Suprapubic skin (tissue), 3 donors: Measurements from ENCODE around the gene HIVEP2.

Experiments used
- EP300 ChIP-seq: sonication (generic); formaldehyde crosslinking; IDR thresholded peaks from one replicate; pipeline ENCODE4 v1.6.1; 2017; ENCODE audit warnings: antibody characterized with exemption
- POLR2A ChIP-seq, 2 donors: fragments of 450-650 bp; IDR thresholded peaks; one replicate each; pipeline ENCODE4 v1.6.1; 2017; ENCODE audit warnings: antibody characterized with exemption in 2 of 2, mild to moderate bottlenecking in 2 of 2, moderate library complexity in 2 of 2
- TF ChIP-seq, protein P1 (sequence below), 2 donors: fragments of 200-600 bp in 1 of 2; fragments of 450-650 bp in 1 of 2; sonication (generic) in 1 of 2; IDR thresholded peaks; one replicate each; pipeline ENCODE4 v1.5.1; 2016 to 2019; ENCODE audit warnings: antibody characterized with exemption in 2 of 2, mild to moderate bottlenecking in 1 of 2, moderate library complexity in 1 of 2

DNA sequence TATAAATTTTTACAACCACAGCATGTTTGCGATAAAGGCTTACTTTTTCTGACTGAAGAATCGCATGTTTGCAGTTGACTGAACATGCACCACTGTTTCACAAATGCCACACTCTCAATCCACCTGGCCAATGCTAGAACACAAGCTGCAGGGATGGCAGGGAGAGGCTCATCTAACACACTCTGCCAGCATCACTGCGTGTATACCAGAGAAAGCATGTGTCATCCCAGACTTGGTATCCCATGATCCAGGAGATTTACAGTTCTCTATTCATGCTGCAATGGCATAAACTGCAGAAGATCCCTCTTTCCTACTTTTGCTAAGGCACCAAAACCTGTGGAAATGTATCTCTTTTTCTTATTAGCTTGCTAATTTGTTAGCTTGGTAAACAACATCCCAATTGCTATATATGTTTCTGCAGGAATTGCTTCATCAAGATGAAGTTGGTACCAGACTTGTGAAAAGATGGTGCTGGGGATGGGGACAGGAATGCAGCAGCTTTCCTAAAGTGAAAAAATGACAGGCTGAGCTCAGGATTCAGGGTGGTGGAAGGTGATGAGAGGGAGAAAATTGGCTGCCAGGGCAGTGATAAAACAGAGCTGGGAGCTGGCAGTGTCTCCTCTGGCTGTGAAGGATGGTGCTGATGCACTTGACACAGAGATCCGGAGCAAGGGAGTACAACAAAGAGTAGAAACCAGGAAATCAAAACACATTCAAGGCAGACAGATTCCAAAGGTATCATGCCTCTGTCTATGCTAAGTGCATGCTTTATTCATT lies 186.9 kb downstream of the HIVEP2 start:
- TF ChIP-seq, protein P1, sequence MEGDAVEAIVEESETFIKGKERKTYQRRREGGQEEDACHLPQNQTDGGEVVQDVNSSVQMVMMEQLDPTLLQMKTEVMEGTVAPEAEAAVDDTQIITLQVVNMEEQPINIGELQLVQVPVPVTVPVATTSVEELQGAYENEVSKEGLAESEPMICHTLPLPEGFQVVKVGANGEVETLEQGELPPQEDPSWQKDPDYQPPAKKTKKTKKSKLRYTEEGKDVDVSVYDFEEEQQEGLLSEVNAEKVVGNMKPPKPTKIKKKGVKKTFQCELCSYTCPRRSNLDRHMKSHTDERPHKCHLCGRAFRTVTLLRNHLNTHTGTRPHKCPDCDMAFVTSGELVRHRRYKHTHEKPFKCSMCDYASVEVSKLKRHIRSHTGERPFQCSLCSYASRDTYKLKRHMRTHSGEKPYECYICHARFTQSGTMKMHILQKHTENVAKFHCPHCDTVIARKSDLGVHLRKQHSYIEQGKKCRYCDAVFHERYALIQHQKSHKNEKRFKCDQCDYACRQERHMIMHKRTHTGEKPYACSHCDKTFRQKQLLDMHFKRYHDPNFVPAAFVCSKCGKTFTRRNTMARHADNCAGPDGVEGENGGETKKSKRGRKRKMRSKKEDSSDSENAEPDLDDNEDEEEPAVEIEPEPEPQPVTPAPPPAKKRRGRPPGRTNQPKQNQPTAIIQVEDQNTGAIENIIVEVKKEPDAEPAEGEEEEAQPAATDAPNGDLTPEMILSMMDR (IDR thresholded peaks at IDR 0.05), result no peak
- TF ChIP-seq EP300 (no peak), POLR2A (IDR thresholded peaks at IDR 0.05) (no peak)
